Transverse colon (tissue), 4 donors: ENCODE results near the gene WSCD2.

Experiments used
- EP300 ChIP-seq: sonication (generic); formaldehyde crosslinking; IDR thresholded peaks from one replicate; pipeline ENCODE4 v1.6.1; 2017; ENCODE audit warnings: antibody characterized with exemption, low read depth
- POLR2A ChIP-seq: fragments of 450-650 bp; IDR thresholded peaks from one replicate; pipeline ENCODE4 v1.6.1; 2016; ENCODE audit warnings: antibody characterized with exemption, mild to moderate bottlenecking, moderate library complexity
- POLR2AphosphoS5 ChIP-seq, 3 donors: sonication (generic); formaldehyde crosslinking; IDR thresholded peaks; one replicate each; pipeline ENCODE4 v1.6.1; 2016; ENCODE audit warnings: antibody characterized with exemption in 3 of 3
- TF ChIP-seq, protein P1 (sequence below), 5 experiments: fragments of 200-600 bp in 3 of 5; fragments of 450-650 bp in 2 of 5; sonication (generic) in 3 of 5; IDR thresholded peaks; 1 replicate in 2 of 5; 2 replicates in 3 of 5; pipeline ENCODE4 v1.5.1; 2016 to 2017; ENCODE audit warnings: antibody characterized with exemption in 5 of 5, inconsistent platforms in 3 of 5, mild to moderate bottlenecking in 2 of 5, moderate library complexity in 1 of 5

- TF ChIP-seq, protein P1, sequence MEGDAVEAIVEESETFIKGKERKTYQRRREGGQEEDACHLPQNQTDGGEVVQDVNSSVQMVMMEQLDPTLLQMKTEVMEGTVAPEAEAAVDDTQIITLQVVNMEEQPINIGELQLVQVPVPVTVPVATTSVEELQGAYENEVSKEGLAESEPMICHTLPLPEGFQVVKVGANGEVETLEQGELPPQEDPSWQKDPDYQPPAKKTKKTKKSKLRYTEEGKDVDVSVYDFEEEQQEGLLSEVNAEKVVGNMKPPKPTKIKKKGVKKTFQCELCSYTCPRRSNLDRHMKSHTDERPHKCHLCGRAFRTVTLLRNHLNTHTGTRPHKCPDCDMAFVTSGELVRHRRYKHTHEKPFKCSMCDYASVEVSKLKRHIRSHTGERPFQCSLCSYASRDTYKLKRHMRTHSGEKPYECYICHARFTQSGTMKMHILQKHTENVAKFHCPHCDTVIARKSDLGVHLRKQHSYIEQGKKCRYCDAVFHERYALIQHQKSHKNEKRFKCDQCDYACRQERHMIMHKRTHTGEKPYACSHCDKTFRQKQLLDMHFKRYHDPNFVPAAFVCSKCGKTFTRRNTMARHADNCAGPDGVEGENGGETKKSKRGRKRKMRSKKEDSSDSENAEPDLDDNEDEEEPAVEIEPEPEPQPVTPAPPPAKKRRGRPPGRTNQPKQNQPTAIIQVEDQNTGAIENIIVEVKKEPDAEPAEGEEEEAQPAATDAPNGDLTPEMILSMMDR (IDR thresholded peaks at IDR 0.05): no peak
- no peak for TF ChIP-seq EP300
- TF ChIP-seq POLR2A: no peak
- TF ChIP-seq POLR2AphosphoS5 (IDR thresholded peaks at IDR 0.05): no peak
Observed at GRCh38 chr12:108213871-108214445, 84.9 kb downstream of the WSCD2 start.
